CD4-positive, alpha-beta T cell (primary cell): Measurements from ENCODE around the gene TACC3. TPM values are rescaled to one million over a fixed set of nuclear protein-coding genes. Genes with fewer than 3 reads are reported as not detected.
A peak's percentile ranks its signal among the peaks of the same experiment; 100 is the strongest.

Experiments
- ATAC-seq: fragments of 200-7000 bp; cut with Tn5 transposase; one replicate; pipeline ENCODE4 v1.10.0; 2022; ENCODE audit warnings: mild to moderate bottlenecking; ENCODE audit not compliant: poor library complexity
- CTCF ChIA-PET: fragments of 350-600 bp; sonication (Branson Sonifier 250); formaldehyde crosslinking; loops from one replicate; lab custom pipeline; 2021; ENCODE audit warnings: antibody characterized with exemption, inconsistent platforms; lab: Charles Lee
- POLR2A ChIA-PET: fragments of 350-600 bp; sonication (Branson Sonifier 250); formaldehyde crosslinking; loops from one replicate; lab custom pipeline; 2021; ENCODE audit warnings: antibody characterized with exemption, inconsistent platforms; lab: Charles Lee
- DNase-seq, 14 experiments: peaks; one replicate each; pipeline ENCODE4 v3.0.0-alpha.2; 2013 to 2020; ENCODE audit warnings: mixed read lengths in 2 of 14
- H3K27ac ChIP-seq, 2 donors: one replicate each; pipeline versions ENCODE4 v1.5.1 to v1.7.0; 2013; ENCODE audit warnings: low read length in 2 of 2, low read depth in 1 of 2, mild to moderate bottlenecking in 1 of 2
- H3K27me3 ChIP-seq, 2 experiments: 1 replicate in 1 of 2; 2 replicates in 1 of 2; pipeline versions ENCODE4 v1.6.1 to v1.7.0; 2013; ENCODE audit warnings: low read length in 2 of 2, control low read depth in 1 of 2, mild to moderate bottlenecking in 1 of 2, moderate library complexity in 1 of 2; ENCODE audit not compliant: insufficient read depth in 2 of 2, control insufficient read depth in 1 of 2
- H3K36me3 ChIP-seq: one replicate; pipeline ENCODE4 v1.6.1; 2013; ENCODE audit warnings: low read length, control low read depth; ENCODE audit not compliant: insufficient read depth
- H3K4me1 ChIP-seq: one replicate; pipeline ENCODE4 v1.6.1; 2013; ENCODE audit warnings: low read length, control low read depth; ENCODE audit not compliant: insufficient read depth
- H3K4me3 ChIP-seq: one replicate; pipeline ENCODE4 v1.5.1; 2013; ENCODE audit warnings: mild to moderate bottlenecking, low read length, moderate library complexity
- H3K9me3 ChIP-seq, 2 experiments: 1 replicate in 1 of 2; 2 replicates in 1 of 2; pipeline versions ENCODE4 v1.6.1 to v1.7.0; 2013; ENCODE audit warnings: low read length in 2 of 2, mild to moderate bottlenecking in 2 of 2, control low read depth in 1 of 2, moderate library complexity in 1 of 2; ENCODE audit not compliant: control insufficient read depth in 1 of 2, insufficient read depth in 1 of 2
- H3K27ac Mint-ChIP-seq: one replicate; pipeline ENCODE4 v1.8.0; 2020; ENCODE audit warnings: mixed read lengths
- H3K27me3 Mint-ChIP-seq: one replicate; pipeline ENCODE4 v1.8.0; 2021; ENCODE audit warnings: mixed read lengths
- H3K36me3 Mint-ChIP-seq: one replicate; pipeline ENCODE4 v1.8.0; 2021; ENCODE audit warnings: low read depth, mixed read lengths
- H3K4me1 Mint-ChIP-seq: one replicate; pipeline ENCODE4 v1.8.0; 2021; ENCODE audit warnings: low read depth, mixed read lengths
- H3K4me3 Mint-ChIP-seq: one replicate; pipeline ENCODE4 v1.8.0; 2020; ENCODE audit warnings: mild to moderate bottlenecking, mixed read lengths
- H3K9me3 Mint-ChIP-seq: one replicate; pipeline ENCODE4 v1.8.0; 2020; ENCODE audit warnings: mixed read lengths
- CTCF ChIP-seq: fragments of 200-600 bp; IDR thresholded peaks from one replicate; pipeline ENCODE4 v1.8.0; 2022; ENCODE audit warnings: antibody characterized with exemption, mild to moderate bottlenecking
- intact Hi-C, 2 experiments: fragments of 100-400 bp; cut with DNase I in 1 of 2; cut with micrococcal nuclease in 1 of 2; formaldehyde crosslinking; loops; one replicate each; pipeline versions ENCODE4 v1.15.1 to v1.9.0; 2023 to 2025; cut with DNase I, micrococcal nuclease
- total RNA-seq, 174 experiments: library from RNA in 2 of 174; stranded (reverse) in 2 of 174; gene quantifications; one replicate each; pipeline ENCODE4 v1.2.3 and lab custom pipeline; 2021 to 2026

The TACC3 gene
- total RNA-seq, 2 experiments from 2014 or later, result 123 TPM

- ChIA-PET POLR2A (no interaction called here), CTCF (no interaction called here)
- no peak overlapping the region for H3K4me3 ChIP-seq
- H3K27me3 Mint-ChIP-seq, result peaks cover 31% of the 10 kb centered on the region
- peaks cover 0 to 25% of the 10 kb centered on the region in 2 experiments for H3K9me3 ChIP-seq
- no peak overlapping the region for H3K27ac ChIP-seq
- H3K4me3 Mint-ChIP-seq, result peak overlapping the region; percentile 30
- no peak for TF ChIP-seq CTCF
- peaks cover 26 to 38% of the 10 kb centered on the region in 2 experiments for H3K27me3 ChIP-seq
- intact Hi-C loops, result no loop called here
- ATAC-seq (no peak), DNase-seq (no peak)
- no peak overlapping the region for H3K27ac Mint-ChIP-seq
- no peaks in the 10 kb centered on the region for H3K36me3 ChIP-seq
- H3K36me3 Mint-ChIP-seq, result no peaks in the 10 kb centered on the region
- no peaks in the 10 kb centered on the region for H3K4me1 ChIP-seq
- H3K9me3 Mint-ChIP-seq, result no peaks in the 10 kb centered on the region
- no peaks in the 10 kb centered on the region for H3K4me1 Mint-ChIP-seq
These were observed 44.2 kb downstream of the TACC3 start for GRCh38 chr4:1765409-1766072.

- peaks cover 31% of the 10 kb centered on the region for H3K27me3 Mint-ChIP-seq
- no peak overlapping the region for H3K4me3 Mint-ChIP-seq
- ChIA-PET CTCF (no interaction called here), POLR2A (no interaction called here)
- intact Hi-C loops, result no loop called here
- no peaks in the 10 kb centered on the region for H3K36me3 ChIP-seq
- no peak for TF ChIP-seq CTCF
- DNase-seq (no peak), ATAC-seq (no peak)
- no peak overlapping the region for H3K27ac ChIP-seq
- no peaks in the 10 kb centered on the region for H3K36me3 Mint-ChIP-seq
- peaks cover 0 to 28% of the 10 kb centered on the region in 2 experiments for H3K9me3 ChIP-seq
- H3K4me1 ChIP-seq, result peaks cover 2% of the 10 kb centered on the region
- no peak overlapping the region for H3K27ac Mint-ChIP-seq
- H3K4me1 Mint-ChIP-seq, result no peaks in the 10 kb centered on the region
- H3K27me3 ChIP-seq, result peaks cover 26 to 38% of the 10 kb centered on the region in 2 experiments
- H3K4me3 ChIP-seq, result no peak overlapping the region
- no peaks in the 10 kb centered on the region for H3K9me3 Mint-ChIP-seq
These were observed 45.1 kb downstream of the TACC3 start for GRCh38 chr4:1766106-1767060.

- no peak for TF ChIP-seq CTCF
- POLR2A ChIA-PET, result no interaction called here
- H3K4me3 Mint-ChIP-seq, result no peak overlapping the region
- peaks cover 0 to 27% of the 10 kb centered on the region in 2 experiments for H3K9me3 ChIP-seq
- H3K4me1 Mint-ChIP-seq, result no peaks in the 10 kb centered on the region
- H3K36me3 ChIP-seq, result no peaks in the 10 kb centered on the region
- peaks cover 31% of the 10 kb centered on the region for H3K27me3 Mint-ChIP-seq
- no peak overlapping the region for H3K27ac Mint-ChIP-seq
- intact Hi-C loops, result no loop called here
- no peaks in the 10 kb centered on the region for H3K9me3 Mint-ChIP-seq
- peaks cover 26 to 38% of the 10 kb centered on the region in 2 experiments for H3K27me3 ChIP-seq
- DNase-seq, result peak in 4 of 14 experiments; percentile 10 to 47 (median 30)
- H3K4me3 ChIP-seq, result no peak overlapping the region
- CTCF ChIA-PET, result interaction anchor here (1.0 to 1.2 kb wide), 2 partner anchors 14 to 138 kb away, joined by 3 to 4 read pairs; no protein-coding TSS in a partner anchor
- no peaks in the 10 kb centered on the region for H3K36me3 Mint-ChIP-seq
- peak; percentile 21 for ATAC-seq
- H3K4me1 ChIP-seq, result peaks cover 8% of the 10 kb centered on the region
- no peak overlapping the region for H3K27ac ChIP-seq
These were observed 45.9 kb downstream of the TACC3 start for GRCh38 chr4:1767061-1767769.
